Osteoblast (primary cell): ENCODE data around the gene SKIL. TPM values are rescaled to one million over a fixed set of nuclear protein-coding genes. Genes with fewer than 3 reads are reported as not detected.
A peak's percentile ranks its signal among the peaks of the same experiment; 100 is the strongest.
"Not testable (repeated sequence)": the region's sequence is repeated elsewhere in the genome, so short reads cannot be mapped to it uniquely, and the experiment has no call there.

Experiments
- DNase-seq: peaks from one replicate; pipeline ENCODE4 v3.0.0; 2011; ENCODE audit warnings: low spot score, mixed read lengths; ENCODE audit not compliant: insufficient read length; ENCODE audit errors: missing footprints
- H2AFZ ChIP-seq: 2 replicates; pipeline ENCODE4 v1.6.0; 2011; ENCODE audit warnings: mild to moderate bottlenecking, low read length
- H3K27ac ChIP-seq: 2 replicates; pipeline ENCODE4 v1.5.1; 2011; ENCODE audit warnings: mild to moderate bottlenecking, low read depth, low read length, moderate library complexity
- H3K27me3 ChIP-seq: 2 replicates; pipeline ENCODE4 v1.6.0; 2012; ENCODE audit warnings: mild to moderate bottlenecking, control low read depth, inconsistent platforms, low read length, moderate library complexity; ENCODE audit not compliant: insufficient read depth
- H3K36me3 ChIP-seq: 2 replicates; pipeline ENCODE4 v1.5.1; 2011; ENCODE audit warnings: mild to moderate bottlenecking, low read length, control low read depth, moderate library complexity; ENCODE audit not compliant: insufficient read depth
- H3K4me1 ChIP-seq: 2 replicates; pipeline ENCODE4 v1.5.1; 2011; ENCODE audit warnings: mild to moderate bottlenecking, low read length, control low read depth, moderate library complexity; ENCODE audit not compliant: insufficient read depth
- H3K4me2 ChIP-seq: 2 replicates; pipeline ENCODE4 v1.6.0; 2011; ENCODE audit warnings: mild to moderate bottlenecking, low read length; ENCODE audit not compliant: insufficient read depth
- H3K4me3 ChIP-seq: fragments of 200-600 bp; sonication (generic); 3 replicates; pipeline ENCODE4 v1.5.1; 2012; ENCODE audit warnings: mild to moderate bottlenecking, low read length, inconsistent platforms; ENCODE audit not compliant: insufficient read depth
- H3K79me2 ChIP-seq: 2 replicates; pipeline ENCODE4 v1.6.0; 2012; ENCODE audit warnings: mild to moderate bottlenecking, low read length, control low read depth, inconsistent platforms; ENCODE audit not compliant: insufficient read depth
- H3K9me3 ChIP-seq: 2 replicates; pipeline ENCODE4 v1.5.1; 2011; ENCODE audit warnings: low read depth, low read length, control low read depth
- H4K20me1 ChIP-seq: 2 replicates; pipeline ENCODE4 v1.6.0; 2012; ENCODE audit warnings: mild to moderate bottlenecking, low read length, control low read depth; ENCODE audit not compliant: insufficient read depth
- total RNA-seq: library from RNA; depleted of rRNA; stranded (reverse); fragments of >200 nt; gene quantifications from 2 replicates; pipeline ENCODE4 v1.2.3, GENCODE V29; 2012
- TF ChIP-seq, protein P1 (sequence below): IDR thresholded peaks from 2 replicates; pipeline ENCODE4 v1.5.1; 2011; ENCODE audit warnings: mild to moderate bottlenecking, low read depth, low read length, moderate library complexity; ENCODE audit errors: extremely low read depth

Gene SKIL
- total RNA-seq, 1 donor, result 69.8 TPM

DNA sequence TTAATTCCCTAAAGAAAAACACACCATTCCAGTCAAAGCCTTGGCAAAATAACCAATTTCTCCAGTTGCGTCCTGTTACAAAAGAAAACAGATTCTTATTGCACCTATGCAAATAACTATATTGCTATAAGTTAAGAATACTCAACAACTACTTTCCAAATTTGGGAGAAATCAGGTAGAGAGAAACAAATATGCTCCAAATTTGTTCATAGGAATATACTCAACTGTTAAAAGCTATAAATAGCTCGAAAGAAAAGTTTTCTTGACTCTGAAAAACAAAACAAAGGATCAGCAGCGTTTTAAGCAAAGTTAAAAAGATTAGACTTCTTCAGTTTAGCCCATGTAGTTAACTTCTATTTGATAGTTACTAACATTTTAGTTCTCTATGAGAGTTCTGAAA is 20.1 kb upstream of the SKIL start:
- Histone ChIP-seq H3K4me3 (no peak overlapping the region), H3K9me3 (no peaks in the 10 kb centered on the region), H3K36me3 (no peaks in the 10 kb centered on the region), H3K27me3 (no peaks in the 10 kb centered on the region), H3K4me1 (no peaks in the 10 kb centered on the region), H4K20me1 (no peaks in the 10 kb centered on the region), H2AFZ (no peak overlapping the region), H3K79me2 (no peaks in the 10 kb centered on the region), H3K4me2 (no peak overlapping the region), H3K27ac (no peak overlapping the region)
- TF ChIP-seq, protein P1, sequence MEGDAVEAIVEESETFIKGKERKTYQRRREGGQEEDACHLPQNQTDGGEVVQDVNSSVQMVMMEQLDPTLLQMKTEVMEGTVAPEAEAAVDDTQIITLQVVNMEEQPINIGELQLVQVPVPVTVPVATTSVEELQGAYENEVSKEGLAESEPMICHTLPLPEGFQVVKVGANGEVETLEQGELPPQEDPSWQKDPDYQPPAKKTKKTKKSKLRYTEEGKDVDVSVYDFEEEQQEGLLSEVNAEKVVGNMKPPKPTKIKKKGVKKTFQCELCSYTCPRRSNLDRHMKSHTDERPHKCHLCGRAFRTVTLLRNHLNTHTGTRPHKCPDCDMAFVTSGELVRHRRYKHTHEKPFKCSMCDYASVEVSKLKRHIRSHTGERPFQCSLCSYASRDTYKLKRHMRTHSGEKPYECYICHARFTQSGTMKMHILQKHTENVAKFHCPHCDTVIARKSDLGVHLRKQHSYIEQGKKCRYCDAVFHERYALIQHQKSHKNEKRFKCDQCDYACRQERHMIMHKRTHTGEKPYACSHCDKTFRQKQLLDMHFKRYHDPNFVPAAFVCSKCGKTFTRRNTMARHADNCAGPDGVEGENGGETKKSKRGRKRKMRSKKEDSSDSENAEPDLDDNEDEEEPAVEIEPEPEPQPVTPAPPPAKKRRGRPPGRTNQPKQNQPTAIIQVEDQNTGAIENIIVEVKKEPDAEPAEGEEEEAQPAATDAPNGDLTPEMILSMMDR, result no peak
- no peak for DNase-seq

DNA sequence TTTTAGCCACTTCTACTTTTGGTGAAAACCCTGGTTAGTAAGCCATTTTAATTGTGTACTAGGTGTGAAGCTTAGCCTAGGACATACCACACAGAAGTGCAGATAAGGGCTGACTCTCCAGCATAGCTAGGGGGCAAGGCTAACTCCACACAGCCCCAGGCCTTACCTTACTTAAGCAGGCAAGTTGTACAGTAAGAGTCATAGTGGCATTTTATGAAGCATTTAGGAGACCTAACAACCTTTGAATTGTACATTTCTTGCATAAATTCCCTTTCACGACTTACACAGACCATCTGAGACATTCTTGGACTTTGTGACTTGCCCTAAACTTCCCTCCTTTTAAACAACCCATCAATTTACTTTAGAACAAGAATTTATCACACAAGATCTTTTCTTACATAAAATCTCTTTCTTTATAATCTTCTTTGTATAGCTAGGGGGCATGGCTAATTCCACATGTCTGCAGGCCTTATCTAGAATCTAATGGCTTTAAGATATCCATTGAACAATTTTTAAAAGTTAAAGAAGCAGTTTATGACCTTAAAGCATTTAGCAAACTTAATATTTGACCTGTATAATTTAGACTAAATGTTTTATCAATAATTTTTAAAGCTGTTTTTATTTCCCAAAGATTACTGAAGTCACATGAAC is 18.7 kb upstream of the SKIL start:
- DNase-seq, result no peak

DNA sequence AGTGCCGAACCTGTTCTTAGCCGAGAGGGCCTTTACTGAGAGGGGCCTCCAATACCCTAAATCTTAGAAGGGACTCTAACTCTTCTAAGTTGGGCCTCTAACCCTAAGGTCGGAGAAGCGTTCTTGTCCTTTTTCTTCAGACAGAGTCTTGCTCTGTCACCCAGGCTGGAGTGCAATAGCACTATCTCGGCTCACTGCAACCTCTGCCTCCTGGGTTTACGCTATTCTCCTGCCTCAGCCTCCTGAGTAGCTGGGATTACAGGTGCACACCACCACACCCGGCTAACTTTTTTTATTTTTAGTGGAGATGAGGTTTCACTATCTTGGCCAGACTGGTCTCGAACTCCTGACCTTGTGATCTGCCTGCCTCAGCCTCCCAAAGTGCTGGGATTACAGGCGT is 15.2 kb upstream of the SKIL start:
- not testable (repeated sequence) for H3K9me3 ChIP-seq, H3K27me3 ChIP-seq, H3K27ac ChIP-seq, H3K79me2 ChIP-seq, H4K20me1 ChIP-seq, DNase-seq, H2AFZ ChIP-seq, H3K36me3 ChIP-seq, H3K4me2 ChIP-seq, H3K4me1 ChIP-seq, H3K4me3 ChIP-seq

More for the DNA sequence above, 18.7 kb upstream of the SKIL start:
- TF ChIP-seq, protein P1, result no peak
- Histone ChIP-seq H3K79me2 (no peaks in the 10 kb centered on the region), H4K20me1 (no peaks in the 10 kb centered on the region), H3K27me3 (no peaks in the 10 kb centered on the region), H3K36me3 (no peaks in the 10 kb centered on the region), H3K4me3 (no peak overlapping the region), H3K27ac (no peak overlapping the region), H2AFZ (no peak overlapping the region), H3K4me1 (no peaks in the 10 kb centered on the region), H3K4me2 (no peak overlapping the region), H3K9me3 (no peaks in the 10 kb centered on the region)

DNA sequence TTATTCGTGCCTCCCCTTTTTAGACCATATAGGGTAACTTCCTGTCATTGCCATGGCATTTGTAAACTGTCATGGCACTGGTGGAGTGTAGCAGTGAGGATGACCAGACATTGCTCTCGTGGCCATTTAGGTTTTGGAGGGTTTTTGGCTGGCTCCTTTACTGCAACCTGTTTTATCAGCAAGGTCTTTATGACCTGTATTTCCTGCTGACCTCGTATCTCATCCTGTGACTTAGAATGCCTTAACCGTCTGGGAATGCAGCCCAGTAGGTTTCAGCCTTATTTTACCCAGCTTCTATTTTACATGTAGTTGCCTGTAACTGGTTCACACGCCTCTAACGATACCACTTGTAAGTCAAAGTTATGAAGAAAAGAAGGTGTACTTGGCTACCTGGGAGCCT is 13.7 kb upstream of the SKIL start:
- not testable (repeated sequence) for H3K4me3 ChIP-seq, H3K27ac ChIP-seq, H2AFZ ChIP-seq, H3K4me1 ChIP-seq, H3K79me2 ChIP-seq, H3K36me3 ChIP-seq, H3K4me2 ChIP-seq, H4K20me1 ChIP-seq, H3K27me3 ChIP-seq, H3K9me3 ChIP-seq
- peak; percentile 54 for DNase-seq

DNA sequence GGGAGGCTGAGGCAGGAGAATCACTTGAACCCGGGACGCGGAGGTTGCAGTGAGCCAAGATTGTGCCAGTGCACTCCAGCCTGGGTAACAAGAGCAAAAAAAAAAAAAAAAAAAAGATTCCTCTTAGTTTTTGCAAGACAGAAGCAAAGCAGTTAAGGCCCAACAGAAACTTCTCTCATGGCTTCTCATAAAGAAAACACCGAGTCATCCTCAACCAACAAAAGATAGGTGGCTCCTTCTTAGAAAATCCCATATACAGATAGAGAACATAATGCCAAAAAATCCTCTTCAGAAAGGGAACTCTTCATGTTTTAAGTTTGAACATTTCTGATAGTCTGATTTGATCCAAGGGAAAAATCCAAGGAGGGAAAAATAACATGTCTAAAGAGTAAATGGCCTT is 12.5 kb upstream of the SKIL start:
- no peaks in the 10 kb centered on the region for H3K9me3 ChIP-seq
- no peaks in the 10 kb centered on the region for H3K27me3 ChIP-seq
- TF ChIP-seq, protein P1, result no peak
- no peaks in the 10 kb centered on the region for H4K20me1 ChIP-seq
- no peak overlapping the region for H3K4me3 ChIP-seq
- H3K36me3 ChIP-seq, result no peaks in the 10 kb centered on the region
- H3K27ac ChIP-seq, result no peak overlapping the region
- H2AFZ ChIP-seq, result peak overlapping the region; percentile 76
- H3K4me2 ChIP-seq, result no peak overlapping the region
- H3K79me2 ChIP-seq, result no peaks in the 10 kb centered on the region
- H3K4me1 ChIP-seq, result peaks cover 6% of the 10 kb centered on the region
- peak; percentile 54 for DNase-seq
